Kidney tubule cell (primary cell): ENCODE data around the gene USP13.

ENCODE experiments used
- DNase-seq: peaks from one replicate; pipeline ENCODE4 v3.0.0-alpha.2; 2018; ENCODE audit warnings: low spot score

Gene USP13

DNA sequence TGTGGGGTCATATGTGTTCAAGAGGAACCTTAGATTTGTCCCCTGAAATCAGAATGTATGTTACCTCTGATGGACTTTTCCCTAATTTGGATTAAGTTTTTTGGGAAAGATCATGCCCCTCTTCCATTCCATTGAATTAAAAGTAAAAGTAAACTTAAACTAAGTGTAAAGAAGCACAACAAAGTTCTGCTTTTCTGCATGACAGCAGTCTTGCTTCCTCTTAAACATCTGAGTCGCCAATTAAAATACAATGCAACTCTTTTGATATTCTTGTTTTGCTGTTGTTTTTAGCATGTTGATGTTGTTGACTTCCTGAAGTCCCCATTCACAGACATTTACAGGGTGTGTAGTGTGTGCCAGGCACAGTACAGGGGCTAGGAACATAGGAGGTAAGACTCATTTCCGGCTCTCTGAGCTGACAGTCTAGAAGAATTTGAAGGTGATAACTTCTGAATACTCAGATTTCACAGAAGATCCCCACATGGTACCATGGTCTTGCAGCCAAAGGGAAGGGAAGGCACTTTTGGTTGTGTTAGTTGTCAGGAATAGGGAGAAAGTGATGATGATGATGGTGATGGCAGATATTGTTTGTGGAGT, 45.0 kb downstream of the USP13 start:
- no peak for DNase-seq

DNA sequence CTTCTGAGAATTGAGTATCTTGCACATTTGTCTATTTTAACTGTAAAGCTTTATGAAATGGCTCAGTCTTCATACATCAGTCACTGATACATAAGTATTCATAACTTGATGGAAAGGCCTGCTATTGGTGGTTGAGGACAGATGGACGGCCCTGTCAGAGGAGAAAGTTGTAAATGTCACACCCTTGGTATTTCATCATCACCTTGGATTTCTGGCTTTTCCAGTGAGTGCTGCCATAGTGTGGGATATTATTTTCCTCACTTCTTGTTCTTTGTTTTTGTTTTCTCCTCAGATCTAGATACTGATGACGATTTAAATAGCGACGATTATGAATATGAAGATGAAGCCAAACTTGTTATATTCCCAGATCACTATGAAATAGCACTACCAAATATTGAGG, 47.9 kb downstream of the USP13 start:
- DNase-seq, result no peak

DNA sequence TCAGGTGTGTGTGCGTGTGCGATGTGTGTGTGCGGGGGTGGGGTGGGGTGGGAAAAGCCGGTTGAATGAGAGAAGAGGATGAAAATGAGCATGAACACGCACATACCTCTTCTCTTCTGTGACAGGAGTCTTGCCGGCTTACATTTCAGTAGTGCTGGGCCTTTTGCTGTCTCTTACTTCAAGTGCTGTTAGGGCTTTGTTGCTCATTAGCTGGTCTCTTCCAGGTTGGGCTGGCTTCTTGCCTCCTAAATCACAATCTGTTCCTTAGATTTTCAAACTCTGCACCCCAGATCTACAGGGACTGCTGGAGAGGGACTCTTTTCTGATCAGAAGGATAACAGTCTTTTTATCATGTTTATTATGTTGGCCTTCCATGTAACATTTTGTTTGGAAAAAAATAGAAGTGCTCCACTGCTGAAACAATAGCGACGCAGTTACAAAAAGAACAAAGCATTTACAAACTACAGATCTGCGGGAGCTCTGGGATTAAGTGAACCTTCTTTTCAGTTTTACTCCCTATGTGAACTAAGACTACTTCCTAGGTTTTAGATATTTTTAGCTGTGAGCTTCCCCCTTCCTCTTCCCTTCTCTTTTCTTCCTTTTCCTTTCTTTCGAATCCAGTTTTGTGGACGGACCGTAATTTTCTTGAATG, 48.5 kb downstream of the USP13 start:
- no peak for DNase-seq

DNA sequence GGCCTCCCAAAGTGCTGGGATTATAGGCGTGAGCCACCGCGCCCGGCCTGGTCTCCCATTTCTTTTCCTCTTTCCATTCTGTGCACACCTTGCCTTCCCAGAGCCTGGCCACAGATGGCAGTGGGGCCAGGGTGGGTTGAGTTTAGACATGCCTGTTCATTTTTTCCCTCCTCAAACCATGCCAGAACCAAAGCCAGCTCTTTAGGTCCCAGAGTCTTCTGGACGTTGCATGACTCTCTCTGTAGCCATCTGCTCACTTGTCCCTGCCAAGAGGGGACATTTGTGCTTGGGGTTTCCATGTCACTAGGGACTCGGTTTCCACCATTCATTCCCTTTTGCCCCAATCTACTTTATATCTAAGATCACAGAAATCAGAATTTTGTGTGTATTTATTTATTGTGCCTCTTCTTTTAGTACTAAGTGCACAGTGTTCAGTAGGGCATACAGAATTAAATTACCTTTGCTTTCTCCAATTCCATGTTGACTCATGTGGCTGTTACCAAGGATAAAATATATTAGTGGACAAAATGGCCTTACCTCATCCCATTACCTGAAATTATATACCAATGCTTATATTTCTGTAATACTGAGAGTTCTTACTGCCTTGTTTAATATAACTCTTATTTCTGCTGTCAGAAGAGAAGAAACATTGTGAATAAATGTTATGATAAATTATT, 49.6 kb downstream of the USP13 start:
- no peak for DNase-seq

DNA sequence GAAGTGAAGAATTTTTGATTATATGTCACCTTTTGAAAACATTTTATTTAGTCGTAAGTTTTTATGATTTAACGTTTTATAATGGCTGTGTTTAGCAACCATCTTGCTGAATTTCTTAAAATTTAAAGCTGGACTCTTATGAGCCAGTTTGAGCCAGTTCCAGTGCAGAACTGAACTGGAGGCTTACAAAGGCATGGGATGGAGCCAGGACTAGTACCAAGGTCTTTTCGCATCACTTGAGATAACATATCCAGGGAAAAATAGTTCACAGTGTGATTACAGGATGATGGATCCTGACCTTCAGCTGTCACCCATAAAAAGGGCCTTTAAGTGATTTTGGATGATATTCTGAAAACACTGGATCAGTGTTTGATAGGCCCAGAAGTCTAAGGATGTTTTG, 51.0 kb downstream of the USP13 start:
- no peak for DNase-seq

DNA sequence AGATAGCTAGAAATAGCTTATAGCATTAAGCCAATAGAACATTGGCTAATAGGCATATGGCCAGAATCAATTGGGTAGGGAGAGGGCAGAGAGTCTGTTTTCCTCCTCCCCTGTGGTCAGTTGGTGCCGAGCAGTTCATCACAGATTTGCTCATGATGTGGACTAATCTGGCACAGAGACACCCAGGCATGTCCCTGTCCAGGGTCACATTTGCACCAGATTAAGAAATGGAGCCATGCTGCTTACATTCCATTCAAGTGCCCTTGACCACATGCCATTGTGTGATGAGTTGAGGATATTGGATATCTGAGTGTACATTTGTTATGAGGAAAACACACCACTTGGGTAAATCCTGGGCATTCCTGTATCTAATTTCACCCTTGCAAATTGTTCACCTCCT, 53.4 kb downstream of the USP13 start:
- no peak for DNase-seq

DNA sequence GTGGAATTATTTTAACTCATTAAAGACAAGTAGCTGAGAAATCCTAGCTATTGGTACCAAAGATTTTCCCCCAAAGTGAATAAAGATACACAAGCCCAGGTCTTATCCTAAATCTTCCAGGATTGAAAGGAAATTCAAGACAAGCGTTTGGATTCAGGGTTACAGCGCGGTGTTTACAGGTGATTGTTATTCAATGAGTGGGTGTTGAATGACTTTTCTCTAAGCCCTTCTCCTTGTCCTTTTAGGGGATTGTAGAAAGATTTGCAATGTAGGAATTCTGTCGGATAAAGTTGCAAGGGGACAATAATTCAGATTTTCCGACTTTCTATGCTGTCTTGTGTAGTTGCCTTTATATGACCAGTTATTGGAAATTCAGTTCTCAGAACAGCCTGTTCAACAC, 57.2 kb downstream of the USP13 start:
- no peak for DNase-seq

DNA sequence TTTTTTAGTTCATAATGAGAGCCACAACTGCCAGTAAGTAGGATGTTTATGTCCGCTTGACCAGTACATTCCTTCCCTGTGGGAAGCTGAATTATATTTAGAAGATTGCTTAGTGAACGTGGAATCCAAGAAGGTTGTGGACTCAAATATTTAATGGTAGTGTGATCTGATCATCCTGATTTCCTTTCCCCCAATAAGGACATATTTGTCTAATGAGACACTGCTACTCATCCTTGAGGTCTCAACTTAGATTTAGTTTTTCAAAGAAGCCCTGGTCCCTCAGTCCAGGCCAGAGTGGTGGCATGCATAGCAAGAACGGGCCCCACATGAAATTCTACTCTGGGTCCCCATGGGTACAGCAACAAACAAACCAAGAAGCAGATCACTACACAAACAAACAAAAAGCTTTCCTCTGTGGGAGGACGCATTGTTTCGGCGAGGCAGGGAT, 60.8 kb downstream of the USP13 start:
- peak; percentile 44 for DNase-seq

DNA sequence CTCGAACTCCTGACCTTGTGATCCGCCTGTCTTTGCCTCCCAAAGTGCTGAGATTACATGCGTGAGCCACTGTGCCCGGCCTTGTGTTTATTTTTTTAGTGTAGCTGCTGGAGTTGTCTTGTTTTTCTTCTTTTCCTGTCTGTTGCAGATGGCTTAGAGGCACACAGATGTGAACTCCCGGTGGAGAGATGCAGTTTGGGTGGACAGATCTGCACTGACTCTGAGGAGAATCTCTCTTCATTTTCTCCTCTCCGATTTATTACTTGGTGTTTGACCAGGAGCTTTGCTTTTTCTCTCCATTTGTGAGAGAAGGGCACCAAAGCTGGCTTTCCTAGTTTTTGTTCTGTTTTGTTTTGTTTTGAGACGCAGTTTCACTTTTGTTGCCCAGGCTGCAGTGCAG, 62.7 kb downstream of the USP13 start:
- no peak for DNase-seq

DNA sequence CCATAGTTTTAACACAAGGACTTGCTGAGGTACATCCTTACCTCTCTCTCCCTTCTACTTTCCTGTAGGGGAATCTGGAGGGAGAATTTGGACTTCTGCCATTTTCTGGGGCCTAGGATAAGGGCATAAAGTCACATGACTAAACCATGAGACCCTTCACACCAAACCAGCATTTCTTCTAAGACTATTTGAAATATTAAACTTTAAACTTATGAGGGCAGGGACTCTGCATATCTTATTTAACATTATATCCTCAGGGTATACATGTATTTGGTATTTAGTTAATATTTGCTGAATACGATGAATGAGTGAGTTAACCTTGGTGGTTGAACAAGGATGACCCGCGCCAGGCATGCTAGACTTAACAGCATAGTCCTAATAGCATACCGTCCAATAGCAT, 63.4 kb downstream of the USP13 start:
- peak; percentile 79 for DNase-seq

DNA sequence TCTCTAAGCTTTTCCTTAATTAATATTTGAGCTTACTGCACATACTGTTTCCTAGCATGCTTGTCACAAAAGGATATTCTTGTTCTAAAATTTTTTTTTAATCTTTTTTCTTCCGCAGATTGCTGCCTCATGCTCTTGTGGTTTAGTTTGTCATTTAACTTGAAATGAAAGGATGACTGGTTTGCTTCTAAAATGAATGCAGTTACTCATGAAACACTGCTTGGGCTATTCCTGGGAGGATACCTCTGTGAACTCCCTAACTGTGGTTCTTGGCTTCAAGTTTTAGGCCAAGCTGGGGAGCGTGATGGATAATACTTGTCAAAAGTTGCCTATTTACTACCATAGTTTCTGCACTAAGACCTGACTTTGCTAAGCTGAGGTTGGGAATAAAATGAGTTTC, 64.0 kb downstream of the USP13 start:
- peak; percentile 87 for DNase-seq

DNA sequence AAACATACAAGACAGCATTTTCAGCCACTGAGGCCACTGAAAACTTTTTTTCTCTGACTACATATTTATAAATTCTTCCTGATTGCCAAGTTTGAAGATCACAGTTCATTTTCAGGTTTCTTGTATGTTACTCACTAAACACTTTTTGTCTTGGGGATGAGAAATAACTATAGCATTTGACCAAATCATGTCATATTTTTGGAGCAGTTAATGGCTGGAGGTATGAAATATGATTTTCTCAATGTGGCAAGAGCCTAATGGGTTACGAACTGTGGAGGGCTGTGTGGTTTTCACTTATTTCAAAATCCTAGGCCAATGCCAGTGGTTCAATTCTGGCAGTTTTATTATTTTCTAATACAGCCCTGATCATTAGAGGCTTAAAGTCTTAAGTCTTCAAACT, 64.4 kb downstream of the USP13 start:
- no peak for DNase-seq

DNA sequence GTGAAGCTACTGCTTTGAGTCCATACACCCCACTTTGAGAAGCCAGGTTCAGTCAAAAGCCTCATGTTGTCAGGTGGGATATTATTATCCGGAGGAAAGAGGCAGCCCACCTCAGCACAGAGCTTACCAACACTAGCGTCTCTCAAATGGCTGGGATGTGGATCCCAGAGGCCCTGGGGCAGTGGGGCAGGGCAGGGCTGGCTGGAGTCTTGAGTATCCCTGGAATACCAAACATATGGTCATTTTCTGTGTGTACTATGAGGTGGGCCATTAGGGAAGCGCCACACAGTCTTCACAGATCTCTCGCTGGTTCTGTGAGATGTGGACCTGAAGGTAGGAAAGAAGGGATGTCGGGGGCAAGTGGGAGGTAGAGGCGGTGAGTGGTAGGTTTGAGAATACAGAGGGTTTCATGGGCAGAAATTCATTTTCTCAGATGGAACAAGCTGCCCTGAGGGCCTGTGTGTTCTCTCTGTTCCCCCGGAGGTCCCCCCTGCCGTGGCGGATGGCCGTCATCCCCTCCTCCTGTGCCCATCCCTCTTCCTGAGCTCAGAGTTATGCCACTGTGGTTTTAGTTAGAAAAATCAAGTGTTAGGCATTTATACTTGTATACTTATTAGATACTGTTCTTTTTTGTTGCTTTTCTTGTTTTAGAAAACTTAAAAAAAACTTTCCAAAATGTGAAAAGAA, 66.4 kb downstream of the USP13 start:
- no peak for DNase-seq

DNA sequence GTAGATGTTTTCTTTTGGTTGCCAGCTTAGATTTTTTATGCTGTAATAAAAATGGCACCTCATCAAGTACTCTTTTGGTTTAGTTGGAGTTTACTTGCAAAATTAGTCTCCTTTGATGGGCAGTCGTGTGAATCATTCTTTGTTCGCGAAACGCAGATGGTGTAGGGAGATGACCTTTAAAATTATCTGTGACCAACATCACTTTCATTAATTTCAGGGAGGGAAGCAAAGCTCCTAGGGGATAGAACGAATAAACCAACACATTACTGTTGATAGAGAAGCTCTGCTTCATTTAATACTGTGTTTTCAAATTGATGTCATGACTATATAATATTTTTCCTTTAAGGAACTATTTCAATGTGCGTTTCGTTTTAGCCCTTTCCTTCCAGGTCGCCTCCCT, 67.4 kb downstream of the USP13 start:
- DNase-seq, result no peak

DNA sequence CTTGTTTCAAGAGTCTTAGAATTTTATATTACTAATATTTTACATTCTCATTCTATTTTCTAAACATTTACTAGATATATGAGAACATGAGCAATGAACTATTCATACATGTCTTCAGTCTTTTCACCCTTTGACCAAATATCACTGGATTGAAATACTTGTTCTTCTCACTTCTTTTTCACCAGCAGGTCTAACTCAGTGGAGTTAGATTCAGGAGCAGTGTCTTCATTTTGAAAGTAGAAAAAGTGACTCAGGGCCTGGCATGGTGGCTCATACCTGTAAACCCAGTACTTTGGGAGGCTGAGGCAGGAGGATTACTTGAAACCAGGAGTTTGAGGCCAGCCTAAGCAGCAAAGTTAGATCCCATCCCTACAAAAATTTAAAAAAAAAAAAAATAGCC, 70.8 kb downstream of the USP13 start:
- DNase-seq, result no peak

DNA sequence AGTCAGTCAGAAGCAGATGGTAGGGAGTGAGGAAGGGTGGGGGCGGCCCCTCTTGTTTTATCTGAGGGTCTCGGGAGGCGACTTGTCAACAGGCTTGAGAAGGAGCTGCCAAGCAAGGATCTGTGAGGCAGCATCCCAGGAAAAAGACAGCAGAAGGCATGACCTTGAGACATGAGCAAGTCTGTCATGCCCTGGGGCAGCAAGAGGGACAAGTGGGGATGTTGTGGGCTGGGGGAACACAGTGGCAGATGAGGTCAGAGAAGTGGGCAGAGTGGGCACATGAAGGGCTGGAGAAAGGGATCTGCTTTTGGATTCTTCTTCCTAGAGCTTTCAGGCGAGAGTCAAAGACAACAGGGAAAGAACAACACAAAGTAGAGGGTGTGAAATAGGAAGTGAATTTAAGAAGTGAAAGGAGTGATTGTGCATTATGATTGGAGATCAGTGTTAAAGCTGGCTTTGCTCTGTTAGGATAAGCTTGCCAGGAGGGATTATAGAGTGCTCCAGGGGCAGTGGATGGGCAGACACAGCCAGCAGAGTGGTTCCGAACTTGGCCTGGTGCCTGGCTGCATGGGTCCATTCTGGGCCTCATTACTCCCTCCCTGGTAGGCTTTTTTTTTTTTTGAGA, 73.3 kb downstream of the USP13 start:
- DNase-seq, result no peak

DNA sequence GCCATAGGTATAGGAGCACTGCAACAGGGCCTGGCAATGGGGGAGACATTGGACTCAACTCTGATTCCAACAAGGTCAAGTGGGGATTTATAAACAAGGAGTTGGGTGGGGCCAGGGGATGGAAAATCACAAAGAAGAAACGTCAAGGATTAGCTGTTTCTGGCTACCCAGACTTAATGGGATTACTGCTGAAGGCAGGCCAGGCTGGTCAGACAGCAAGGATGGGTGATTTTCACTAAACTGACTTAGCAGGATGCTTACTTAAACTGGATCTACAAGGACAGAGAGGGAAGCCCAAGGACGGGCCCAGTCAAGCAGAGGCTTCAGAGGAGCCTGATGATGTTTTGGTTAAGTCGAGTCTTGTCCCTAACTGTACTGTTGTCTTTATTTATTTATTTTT, 76.2 kb downstream of the USP13 start:
- DNase-seq, result no peak

DNA sequence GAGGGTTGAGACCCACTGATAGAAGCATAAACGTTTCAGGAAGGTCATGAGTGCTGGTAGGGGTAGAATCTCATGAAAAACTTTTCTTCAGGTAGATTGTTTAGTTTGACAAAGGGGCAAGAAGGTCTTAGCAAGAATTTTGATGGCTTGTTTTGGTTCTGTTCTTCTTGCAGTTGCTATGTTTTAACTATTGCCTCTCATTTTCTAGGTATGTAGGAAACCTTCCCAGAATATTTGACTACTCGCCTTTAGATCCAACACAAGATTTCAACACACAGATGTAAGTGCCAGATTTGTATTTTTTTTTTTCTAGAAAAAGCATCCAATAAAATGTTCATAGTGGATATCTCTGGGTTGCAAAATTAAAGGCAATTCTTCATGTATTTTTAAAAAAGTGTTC, 77.1 kb downstream of the USP13 start:
- DNase-seq, result no peak

DNA sequence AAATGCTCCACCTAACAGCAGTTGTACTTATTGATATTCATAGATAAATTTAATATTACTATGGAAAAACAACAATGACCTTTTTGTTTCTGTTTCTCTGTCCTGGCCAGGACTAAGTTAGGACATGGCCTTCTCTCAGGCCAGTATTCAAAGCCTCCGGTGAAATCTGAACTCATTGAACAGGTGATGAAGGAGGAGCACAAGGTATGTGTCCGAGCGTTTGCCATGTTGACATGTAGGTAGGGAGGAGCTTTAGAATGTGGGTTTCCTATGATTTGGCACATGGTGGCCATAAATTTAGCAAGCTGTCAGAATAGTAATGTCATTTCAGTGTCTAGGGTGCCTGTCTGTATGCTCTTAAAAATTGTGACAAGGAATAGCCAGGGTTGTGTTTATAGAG, 77.7 kb downstream of the USP13 start:
- no peak for DNase-seq

DNA sequence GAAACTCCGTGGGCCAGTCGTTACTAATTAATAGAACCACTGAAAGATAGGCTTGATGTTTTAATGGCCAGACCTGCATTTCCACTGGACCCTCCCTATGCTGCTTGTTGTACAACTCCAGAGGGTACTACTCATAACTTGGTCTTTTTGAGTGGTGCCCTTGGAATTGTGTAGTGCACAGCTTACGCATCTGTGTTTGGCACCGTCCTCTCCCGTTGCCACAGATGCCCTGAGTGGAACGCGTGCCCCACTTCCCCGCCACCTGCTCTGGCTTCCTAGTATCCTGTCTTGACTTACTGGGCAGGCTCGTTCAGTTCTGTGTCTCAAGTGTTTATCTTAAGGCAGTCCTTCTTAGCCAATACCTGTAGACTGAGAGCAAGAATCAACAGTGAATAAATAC, 78.7 kb downstream of the USP13 start:
- no peak for DNase-seq

DNA sequence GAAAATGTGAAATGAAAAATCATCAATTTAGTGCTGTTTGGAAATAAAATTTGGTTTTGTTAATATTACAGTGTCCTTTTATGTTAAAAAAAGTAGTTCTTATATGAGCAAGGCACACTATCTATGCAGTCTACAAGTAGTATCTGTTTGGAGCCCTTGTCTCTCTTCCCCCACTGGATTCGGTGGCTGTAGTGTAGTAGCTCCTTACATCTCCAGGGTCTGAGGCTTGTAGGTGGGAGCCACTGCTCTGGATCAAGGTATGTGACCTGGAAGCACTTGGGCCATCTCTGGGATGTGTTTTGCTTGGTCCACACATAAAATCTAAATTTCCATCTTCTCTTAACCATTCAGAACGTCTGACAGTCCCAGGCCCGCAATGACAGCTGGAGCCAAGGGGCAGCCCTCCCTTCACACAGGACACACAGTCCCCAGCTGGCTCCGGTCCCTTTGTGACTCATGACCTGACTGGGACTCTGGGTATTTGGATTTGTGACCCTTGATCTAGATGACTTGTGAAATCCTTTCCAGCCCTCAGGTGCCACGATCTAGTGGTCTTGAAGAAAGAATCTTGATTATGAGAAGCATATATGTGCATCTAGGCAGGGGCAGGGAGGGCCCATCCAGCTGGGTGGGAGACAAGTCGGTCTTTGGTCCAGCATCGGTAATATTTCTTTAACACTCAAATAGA, 80.0 kb downstream of the USP13 start:
- peak; percentile 29 for DNase-seq

DNA sequence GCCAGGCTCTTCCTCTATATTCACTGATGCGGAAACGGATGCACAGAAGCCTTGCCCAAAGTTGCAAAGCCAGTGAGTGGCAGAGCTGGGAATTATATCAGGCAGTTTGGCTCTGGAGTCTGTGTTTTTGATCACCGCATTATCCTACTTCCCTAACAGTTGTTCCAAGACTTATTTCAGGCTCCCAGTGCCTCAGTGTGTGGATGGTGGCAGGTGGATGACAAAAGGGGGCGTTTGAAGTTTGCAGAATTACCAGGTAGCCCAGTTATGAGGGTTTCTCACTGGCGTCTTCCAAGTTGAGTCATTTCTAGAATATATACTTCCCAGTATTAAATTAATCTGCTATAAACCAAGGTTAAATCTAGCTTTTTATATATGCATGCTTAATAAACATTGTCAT, 81.0 kb downstream of the USP13 start:
- DNase-seq, result no peak
